ENCODE data around the gene CACNA1B. TPM values are rescaled to one million over a fixed set of nuclear protein-coding genes. Genes with fewer than 3 reads are reported as not detected.

Gene CACNA1B
- polyA plus RNA-seq, 1 of the 3 experiments (the other 2 are of a cell fraction) = 0.03 TPM

DNA sequence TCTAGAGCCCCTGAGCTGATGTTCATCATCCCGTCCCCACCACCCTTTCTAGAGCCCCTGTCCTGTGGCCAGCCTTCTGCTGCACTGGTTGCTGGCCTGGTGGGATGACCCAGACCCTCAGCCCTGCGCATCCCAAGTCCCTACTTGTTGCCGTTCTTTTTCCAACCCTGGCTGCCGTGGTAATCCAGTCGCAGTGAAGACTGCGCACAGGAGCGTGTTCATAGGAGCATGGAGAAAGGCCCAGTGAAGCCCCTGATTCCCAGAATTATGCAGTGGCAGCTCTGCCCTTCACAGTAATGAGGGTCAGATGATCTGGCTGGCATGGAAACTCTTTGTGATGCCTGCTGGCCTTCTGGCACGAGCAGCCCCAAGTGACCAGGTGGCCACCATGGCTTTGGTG lies 183.3 kb downstream of the CACNA1B start:
- Histone ChIP-seq H3K9me3 (no peaks in the 10 kb centered on the region), H3K4me3 (ENCODE audit: low read depth in 2 of 2, low read length in 1 of 2) (no peak overlapping the region), H3K79me2 (ENCODE audit: insufficient read depth) (no peaks in the 10 kb centered on the region), H3K27ac (ENCODE audit: low read depth in 2 of 2, low read length in 1 of 2) (no peak overlapping the region), H3K36me3 (replicated peaks in 1 of 2; ENCODE audit: control insufficient read depth in 1 of 2, insufficient read depth in 2 of 2, low read length in 1 of 2) (no peaks in the 10 kb centered on the region), H3K4me2 (no peak overlapping the region), H2AFZ (ENCODE audit: low read depth) (no peak overlapping the region), H3K9ac (no peak overlapping the region), H3K4me1 (ENCODE audit: control insufficient read depth in 1 of 2, insufficient read depth in 2 of 2, low read depth in 1 of 2, low read length in 1 of 2) (no peaks in the 10 kb centered on the region), H3F3A (replicated peaks; ENCODE audit: insufficient read depth) (no peaks in the 10 kb centered on the region), H3K27me3 (ENCODE audit: insufficient read depth) (no peaks in the 10 kb centered on the region), H3K9me2 (no peaks in the 10 kb centered on the region), H4K20me1 (ENCODE audit: insufficient read depth) (no peaks in the 10 kb centered on the region)
- ChIA-PET POLR2A (no interaction called here), CTCF (no interaction called here)
- TF ChIP-seq, protein P1, sequence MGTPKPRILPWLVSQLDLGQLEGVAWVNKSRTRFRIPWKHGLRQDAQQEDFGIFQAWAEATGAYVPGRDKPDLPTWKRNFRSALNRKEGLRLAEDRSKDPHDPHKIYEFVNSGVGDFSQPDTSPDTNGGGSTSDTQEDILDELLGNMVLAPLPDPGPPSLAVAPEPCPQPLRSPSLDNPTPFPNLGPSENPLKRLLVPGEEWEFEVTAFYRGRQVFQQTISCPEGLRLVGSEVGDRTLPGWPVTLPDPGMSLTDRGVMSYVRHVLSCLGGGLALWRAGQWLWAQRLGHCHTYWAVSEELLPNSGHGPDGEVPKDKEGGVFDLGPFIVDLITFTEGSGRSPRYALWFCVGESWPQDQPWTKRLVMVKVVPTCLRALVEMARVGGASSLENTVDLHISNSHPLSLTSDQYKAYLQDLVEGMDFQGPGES (IDR thresholded peaks at IDR 0.05; ENCODE audit: low read depth, low read length) = no peak
- no peak for TF ChIP-seq TEAD4 (IDR thresholded peaks at IDR 0.05; ENCODE audit: borderline replicate concordance, insufficient read depth)
- no peak for TF ChIP-seq EP300 (IDR thresholded peaks at IDR 0.05; ENCODE audit: borderline replicate concordance in 1 of 2, low read depth in 1 of 2, low read length in 1 of 2)
- TF ChIP-seq, protein P2, sequence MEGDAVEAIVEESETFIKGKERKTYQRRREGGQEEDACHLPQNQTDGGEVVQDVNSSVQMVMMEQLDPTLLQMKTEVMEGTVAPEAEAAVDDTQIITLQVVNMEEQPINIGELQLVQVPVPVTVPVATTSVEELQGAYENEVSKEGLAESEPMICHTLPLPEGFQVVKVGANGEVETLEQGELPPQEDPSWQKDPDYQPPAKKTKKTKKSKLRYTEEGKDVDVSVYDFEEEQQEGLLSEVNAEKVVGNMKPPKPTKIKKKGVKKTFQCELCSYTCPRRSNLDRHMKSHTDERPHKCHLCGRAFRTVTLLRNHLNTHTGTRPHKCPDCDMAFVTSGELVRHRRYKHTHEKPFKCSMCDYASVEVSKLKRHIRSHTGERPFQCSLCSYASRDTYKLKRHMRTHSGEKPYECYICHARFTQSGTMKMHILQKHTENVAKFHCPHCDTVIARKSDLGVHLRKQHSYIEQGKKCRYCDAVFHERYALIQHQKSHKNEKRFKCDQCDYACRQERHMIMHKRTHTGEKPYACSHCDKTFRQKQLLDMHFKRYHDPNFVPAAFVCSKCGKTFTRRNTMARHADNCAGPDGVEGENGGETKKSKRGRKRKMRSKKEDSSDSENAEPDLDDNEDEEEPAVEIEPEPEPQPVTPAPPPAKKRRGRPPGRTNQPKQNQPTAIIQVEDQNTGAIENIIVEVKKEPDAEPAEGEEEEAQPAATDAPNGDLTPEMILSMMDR (IDR thresholded peaks at IDR 0.05) = no peak
- TF ChIP-seq, protein P3, sequence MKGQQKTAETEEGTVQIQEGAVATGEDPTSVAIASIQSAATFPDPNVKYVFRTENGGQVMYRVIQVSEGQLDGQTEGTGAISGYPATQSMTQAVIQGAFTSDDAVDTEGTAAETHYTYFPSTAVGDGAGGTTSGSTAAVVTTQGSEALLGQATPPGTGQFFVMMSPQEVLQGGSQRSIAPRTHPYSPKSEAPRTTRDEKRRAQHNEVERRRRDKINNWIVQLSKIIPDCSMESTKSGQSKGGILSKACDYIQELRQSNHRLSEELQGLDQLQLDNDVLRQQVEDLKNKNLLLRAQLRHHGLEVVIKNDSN (IDR thresholded peaks at IDR 0.05; ENCODE audit: borderline replicate concordance, low read depth) = no peak
- no peak for TF ChIP-seq GATA2 (CRISPR knock-in tag; IDR thresholded peaks at IDR 0.05)
- no peak for TF ChIP-seq EZH2phosphoT487 (IDR thresholded peaks at IDR 0.05; ENCODE audit: borderline replicate concordance, low read depth)
- TF ChIP-seq, protein P4, sequence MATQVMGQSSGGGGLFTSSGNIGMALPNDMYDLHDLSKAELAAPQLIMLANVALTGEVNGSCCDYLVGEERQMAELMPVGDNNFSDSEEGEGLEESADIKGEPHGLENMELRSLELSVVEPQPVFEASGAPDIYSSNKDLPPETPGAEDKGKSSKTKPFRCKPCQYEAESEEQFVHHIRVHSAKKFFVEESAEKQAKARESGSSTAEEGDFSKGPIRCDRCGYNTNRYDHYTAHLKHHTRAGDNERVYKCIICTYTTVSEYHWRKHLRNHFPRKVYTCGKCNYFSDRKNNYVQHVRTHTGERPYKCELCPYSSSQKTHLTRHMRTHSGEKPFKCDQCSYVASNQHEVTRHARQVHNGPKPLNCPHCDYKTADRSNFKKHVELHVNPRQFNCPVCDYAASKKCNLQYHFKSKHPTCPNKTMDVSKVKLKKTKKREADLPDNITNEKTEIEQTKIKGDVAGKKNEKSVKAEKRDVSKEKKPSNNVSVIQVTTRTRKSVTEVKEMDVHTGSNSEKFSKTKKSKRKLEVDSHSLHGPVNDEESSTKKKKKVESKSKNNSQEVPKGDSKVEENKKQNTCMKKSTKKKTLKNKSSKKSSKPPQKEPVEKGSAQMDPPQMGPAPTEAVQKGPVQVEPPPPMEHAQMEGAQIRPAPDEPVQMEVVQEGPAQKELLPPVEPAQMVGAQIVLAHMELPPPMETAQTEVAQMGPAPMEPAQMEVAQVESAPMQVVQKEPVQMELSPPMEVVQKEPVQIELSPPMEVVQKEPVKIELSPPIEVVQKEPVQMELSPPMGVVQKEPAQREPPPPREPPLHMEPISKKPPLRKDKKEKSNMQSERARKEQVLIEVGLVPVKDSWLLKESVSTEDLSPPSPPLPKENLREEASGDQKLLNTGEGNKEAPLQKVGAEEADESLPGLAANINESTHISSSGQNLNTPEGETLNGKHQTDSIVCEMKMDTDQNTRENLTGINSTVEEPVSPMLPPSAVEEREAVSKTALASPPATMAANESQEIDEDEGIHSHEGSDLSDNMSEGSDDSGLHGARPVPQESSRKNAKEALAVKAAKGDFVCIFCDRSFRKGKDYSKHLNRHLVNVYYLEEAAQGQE (IDR thresholded peaks at IDR 0.05; ENCODE audit: low read depth, low read length) = no peak
- no peak for DNase-seq
- WGBS (ENCODE audit: low lambda C conversion rate) = 50% methylated on average over 3 of the region's 8 CpGs

DNA sequence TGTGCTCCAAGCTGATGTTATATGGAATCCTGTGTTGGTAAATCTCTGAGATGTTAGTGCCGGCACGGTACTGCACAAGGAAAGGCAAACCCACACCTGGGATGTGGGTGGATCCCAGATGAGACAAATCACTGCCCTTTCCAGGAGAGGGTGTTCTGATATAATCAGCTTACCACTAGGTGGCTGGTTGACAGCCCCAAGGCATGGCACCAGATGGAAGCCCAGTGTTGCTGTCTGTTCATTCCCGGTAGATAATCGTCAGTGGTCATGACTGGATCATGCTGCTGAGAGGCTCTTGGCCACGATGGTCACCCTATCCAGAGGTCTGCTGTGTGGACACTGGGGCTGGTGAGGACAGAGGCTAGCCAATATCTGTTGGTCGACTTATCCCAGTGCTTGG lies 184.0 kb downstream of the CACNA1B start:
- Histone ChIP-seq H4K20me1 (ENCODE audit: insufficient read depth) (no peaks in the 10 kb centered on the region), H3K4me1 (ENCODE audit: control insufficient read depth in 1 of 2, insufficient read depth in 2 of 2, low read depth in 1 of 2, low read length in 1 of 2) (no peaks in the 10 kb centered on the region), H3K36me3 (replicated peaks in 1 of 2; ENCODE audit: control insufficient read depth in 1 of 2, insufficient read depth in 2 of 2, low read length in 1 of 2) (no peaks in the 10 kb centered on the region), H3K27ac (ENCODE audit: low read depth in 2 of 2, low read length in 1 of 2) (no peak overlapping the region), H2AFZ (ENCODE audit: low read depth) (no peak overlapping the region), H3K9me3 (no peaks in the 10 kb centered on the region), H3K9me2 (no peaks in the 10 kb centered on the region), H3K9ac (no peak overlapping the region), H3K27me3 (ENCODE audit: insufficient read depth) (no peaks in the 10 kb centered on the region), H3K79me2 (ENCODE audit: insufficient read depth) (no peaks in the 10 kb centered on the region), H3K4me3 (ENCODE audit: low read depth in 2 of 2, low read length in 1 of 2) (no peak overlapping the region), H3K4me2 (no peak overlapping the region), H3F3A (replicated peaks; ENCODE audit: insufficient read depth) (no peaks in the 10 kb centered on the region)
- ChIA-PET POLR2A (no interaction called here), CTCF (no interaction called here)
- DNase-seq = no peak
- WGBS (ENCODE audit: low lambda C conversion rate) = 56% methylated on average over 5 of the region's 6 CpGs
- TF ChIP-seq SIN3A (IDR thresholded peaks at IDR 0.05; ENCODE audit: borderline replicate concordance, low read depth, low read length) (no peak), FOSL2 (IDR thresholded peaks at IDR 0.05; ENCODE audit: borderline replicate concordance, low read depth) (no peak), ELF1 (IDR thresholded peaks at IDR 0.05) (no peak), NFIC (IDR thresholded peaks at IDR 0.05; ENCODE audit: borderline replicate concordance) (no peak)
- TF ChIP-seq, protein P2 (IDR thresholded peaks at IDR 0.05) = no peak
- TF ChIP-seq, protein P5, sequence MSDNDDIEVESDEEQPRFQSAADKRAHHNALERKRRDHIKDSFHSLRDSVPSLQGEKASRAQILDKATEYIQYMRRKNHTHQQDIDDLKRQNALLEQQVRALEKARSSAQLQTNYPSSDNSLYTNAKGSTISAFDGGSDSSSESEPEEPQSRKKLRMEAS (IDR thresholded peaks at IDR 0.05; ENCODE audit: low read depth) = no peak

Measured in SK-N-SH (cell line).